ENCODE results near the gene GRAMD2B. TPM values are rescaled to one million over a fixed set of nuclear protein-coding genes. Genes with fewer than 3 reads are reported as not detected.

The GRAMD2B gene
- total RNA-seq, 1 experiment from 2014 or later: 6.7 TPM

DNA sequence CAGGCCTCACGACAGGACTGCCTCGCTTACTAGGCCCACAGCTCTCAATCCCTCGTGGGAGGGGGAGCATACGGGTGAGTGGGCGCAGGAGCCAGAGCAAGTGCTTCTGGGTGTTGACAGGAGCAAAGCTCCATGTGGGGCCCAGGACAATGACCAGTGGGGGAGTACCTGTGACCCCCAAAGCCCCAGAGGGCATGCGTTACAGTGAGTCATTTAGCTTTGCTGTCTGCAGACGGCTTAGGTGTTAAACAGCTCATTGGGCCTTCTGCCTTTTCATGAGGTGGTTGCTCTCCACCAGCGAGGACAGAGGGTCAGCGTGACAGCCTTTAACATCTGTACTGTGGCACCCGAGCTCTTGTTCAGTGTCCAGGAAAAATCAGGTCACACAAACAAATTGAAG is 78.2 kb downstream of the GRAMD2B start:
- WGBS (ENCODE audit: extremely low coverage, insufficient read length, low lambda C conversion rate): no CpG with 5 or more reads among the region's 10 CpGs
- no peak overlapping the region for H3K18ac ChIP-seq (ENCODE audit: insufficient read length, low read depth, low read length)

More for the DNA sequence above, 78.2 kb downstream of the GRAMD2B start:
- Histone ChIP-seq H3K27ac (ENCODE audit: insufficient read length, low read depth, low read length) (no peak overlapping the region), H3K27me3 (ENCODE audit: insufficient read depth, low read length) (no peaks in the 10 kb centered on the region), H2BK12ac (ENCODE audit: insufficient read length, low read depth, low read length) (no peak overlapping the region), H3K56ac (ENCODE audit: insufficient read length, low read depth, low read length) (no peak overlapping the region), H2AFZ (ENCODE audit: low read length) (no peak overlapping the region), H3K4ac (ENCODE audit: low read depth, low read length) (no peak overlapping the region), H3K23ac (ENCODE audit: insufficient read length, low read depth, low read length) (no peak overlapping the region), H3K79me1 (ENCODE audit: insufficient read depth, low read depth, low read length, poor library complexity, severe bottlenecking) (no peaks in the 10 kb centered on the region), H4K5ac (ENCODE audit: insufficient read length, low read depth, low read length) (no peak overlapping the region), H4K91ac (ENCODE audit: insufficient read length, low read depth, low read length) (no peak overlapping the region), H2BK15ac (ENCODE audit: low read depth, low read length) (no peak overlapping the region), H3K79me2 (ENCODE audit: insufficient read depth, low read length) (no peaks in the 10 kb centered on the region), H3K9me3 (ENCODE audit: control insufficient read depth, low read depth, low read length) (no peaks in the 10 kb centered on the region), H4K8ac (replicated peaks; ENCODE audit: insufficient read length, low read depth, low read length) (no peak overlapping the region), H3K9ac (ENCODE audit: extremely low read depth, insufficient read length, low read length) (no peak overlapping the region), H3T11ph (ENCODE audit: low read length) (no peak overlapping the region), H2BK20ac (ENCODE audit: low read depth, low read length, poor library complexity, severe bottlenecking) (no peak overlapping the region), H3K4me2 (ENCODE audit: insufficient read depth, insufficient read length, low read length) (no peak overlapping the region), H3K4me1 (ENCODE audit: insufficient read depth, low read length) (no peaks in the 10 kb centered on the region), H2BK120ac (ENCODE audit: low read depth, low read length, poor library complexity, severe bottlenecking) (no peak overlapping the region), H4K20me1 (ENCODE audit: control insufficient read depth, insufficient read depth, insufficient read length) (no peaks in the 10 kb centered on the region), H2BK5ac (ENCODE audit: insufficient read length, low read length) (no peak overlapping the region), H2AK5ac (ENCODE audit: insufficient read length, low read length) (no peak overlapping the region), H3K14ac (ENCODE audit: insufficient read depth, low read length) (no peak overlapping the region), H3K23me2 (ENCODE audit: insufficient read length, low read depth, low read length, poor library complexity, severe bottlenecking) (no peaks in the 10 kb centered on the region)
- no peak for TF ChIP-seq CTCF (conservative IDR thresholded peaks at IDR 0.05)
- H3K4me1 Mint-ChIP-seq: peaks cover 8 to 11% of the 10 kb centered on the region in 2 experiments
- H3K36me3 Mint-ChIP-seq (ENCODE audit: insufficient read depth in 1 of 3, low read depth in 3 of 3): no peaks in the 10 kb centered on the region
- no peaks in the 10 kb centered on the region for H3K27me3 Mint-ChIP-seq (ENCODE audit: low read depth)
- no peak overlapping the region; a peak in 1 of 7 replicates for H3K27ac Mint-ChIP-seq
- no peak for DNase-seq
- no peak overlapping the region for H3K4me3 Mint-ChIP-seq
- H3K9me3 Mint-ChIP-seq: no peaks in the 10 kb centered on the region
